Fibroblast of skin of back (primary cell): Measurements from ENCODE around the gene B9D2.
"Not testable (repeated sequence)": the region's sequence is repeated elsewhere in the genome, so short reads cannot be mapped to it uniquely, and the experiment has no call there.

Source experiments
- DNase-seq: peaks from one replicate; pipeline ENCODE4 v3.0.0-alpha.2; 2013

B9D2 gene

DNA sequence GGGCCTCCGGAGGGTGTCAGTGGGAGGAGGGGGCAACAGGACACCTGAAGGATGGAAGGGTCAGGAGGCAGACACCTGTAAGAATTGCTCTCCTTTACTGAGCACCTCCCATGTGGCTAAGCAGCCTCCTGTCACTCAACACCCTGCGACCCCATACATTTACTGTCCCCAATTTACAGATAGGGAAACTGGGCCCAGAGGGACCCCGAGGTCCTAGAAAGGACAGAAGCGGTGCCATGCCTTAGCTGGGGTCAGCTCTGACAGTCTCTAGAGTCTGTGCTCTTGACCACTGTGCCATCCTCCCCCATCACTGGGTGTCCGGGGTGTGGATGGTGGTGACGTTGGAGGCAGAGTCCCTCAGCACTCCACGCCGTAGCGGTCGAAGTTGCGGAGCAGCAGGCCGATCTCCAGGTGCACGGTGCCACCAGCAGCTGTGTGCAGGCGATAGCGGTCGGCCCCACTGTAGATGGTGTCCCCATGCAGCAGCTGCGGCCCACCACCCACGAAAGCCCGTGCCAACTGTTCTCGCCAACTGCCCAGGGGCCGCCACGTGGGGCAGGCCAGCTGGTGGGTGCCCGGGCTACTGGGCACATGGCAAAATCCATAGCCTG lies 9.5 kb downstream of the B9D2 start:
- DNase-seq: no peak

DNA sequence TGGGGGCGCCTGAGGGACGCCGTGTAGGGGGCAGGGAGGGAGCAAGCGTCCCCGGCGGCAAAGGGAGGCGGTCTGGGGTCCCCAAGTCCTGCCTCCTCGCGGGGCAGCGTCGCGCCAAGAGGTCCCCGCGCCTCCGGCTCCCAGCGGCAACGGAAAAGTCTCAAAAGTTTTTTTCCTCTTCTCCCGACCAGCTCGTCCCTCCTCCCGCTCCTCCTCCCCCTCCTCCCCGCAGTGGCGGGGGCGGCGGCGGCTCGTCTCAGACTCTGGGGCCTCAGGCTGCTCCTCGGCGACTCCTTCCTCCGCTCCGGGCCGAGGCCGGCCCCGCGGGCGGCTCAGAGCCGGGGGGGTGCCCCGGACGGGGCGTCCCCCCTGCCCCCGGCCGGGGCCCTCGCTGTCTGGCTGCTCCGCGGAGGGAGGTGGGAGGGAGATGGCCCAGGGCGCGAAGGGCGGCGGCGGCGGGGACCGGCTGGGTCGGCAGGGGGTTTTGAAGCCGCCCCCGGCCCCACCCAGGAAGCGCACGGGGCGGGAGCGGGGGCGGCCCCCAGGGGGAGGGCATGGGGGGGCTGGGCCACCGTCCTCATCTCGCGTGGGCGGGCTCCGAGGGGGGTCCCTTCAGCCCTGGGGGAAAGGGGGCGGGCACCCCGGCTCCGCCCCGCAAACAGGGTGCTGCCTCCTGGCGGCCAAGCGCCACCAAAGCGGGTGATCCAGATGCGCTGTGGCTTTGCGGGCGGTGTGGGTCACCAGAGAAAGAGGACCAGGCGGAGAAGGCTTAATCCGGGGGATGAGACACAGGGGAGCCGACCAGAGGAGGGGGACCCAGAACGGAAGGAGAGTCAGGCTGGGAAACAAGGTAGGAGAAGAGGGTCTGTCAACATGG lies 10.2 kb downstream of the B9D2 start, which contains the start of gene TGFB1:
TGFB1 (minus strand) TSS at position 457 of the 877 bp plus-strand sequence. CDS start 878 bp downstream, outside the sequence.
- DNase-seq: peak; percentile 91

- DNase-seq: peak; percentile 52
Measured at GRCh38 chr19:41352609-41353465, 11.1 kb downstream of the B9D2 start.

GRCh38 chr19:41352279-41352608 lies 11.7 kb downstream of the B9D2 start:
- DNase-seq: no peak

DNA sequence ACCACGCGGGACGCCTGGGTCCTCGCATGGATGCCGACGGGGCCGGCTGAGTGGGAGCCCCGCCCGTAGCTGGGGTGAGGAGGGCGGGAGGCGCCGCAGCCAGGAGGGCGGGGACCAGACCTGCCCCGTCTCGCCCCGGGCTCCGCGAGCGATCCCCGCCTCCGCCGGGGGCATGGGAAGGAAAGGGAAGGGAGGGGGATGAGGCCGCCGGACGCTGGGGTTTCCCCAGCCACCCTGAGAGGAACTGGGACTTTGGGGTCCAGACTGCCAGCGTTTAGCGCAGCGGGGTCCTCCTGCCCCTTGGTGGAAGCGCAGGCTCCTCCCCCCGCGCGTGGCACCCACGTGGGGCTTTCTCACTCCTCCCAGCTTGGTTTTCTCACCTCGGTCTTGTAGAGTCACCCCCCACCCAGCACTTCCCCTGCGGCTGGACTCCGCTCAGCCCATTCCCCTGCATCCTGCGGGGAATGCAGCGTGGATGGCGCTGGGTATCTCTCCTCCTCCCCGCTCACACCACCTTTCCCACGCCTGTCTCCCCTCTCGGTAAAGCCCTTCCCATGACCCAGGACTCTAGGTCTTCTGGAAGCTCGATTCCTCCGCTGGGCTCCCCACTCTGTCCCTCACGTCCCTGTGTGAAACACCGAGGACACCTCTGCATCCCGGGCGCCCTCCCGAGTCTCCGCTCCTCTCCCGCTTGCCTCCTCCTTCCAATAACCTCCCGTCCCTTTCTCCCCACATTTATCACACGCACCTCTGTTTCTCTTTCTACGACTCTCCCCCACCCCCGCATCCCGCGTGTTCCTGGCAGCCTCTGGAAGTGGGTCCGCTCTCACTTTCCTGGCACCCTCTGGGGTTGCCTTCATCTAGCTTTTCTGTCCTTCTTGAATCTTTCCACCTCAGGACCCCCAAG lies 12.4 kb downstream of the B9D2 start:
- DNase-seq: peak; percentile 61

DNA sequence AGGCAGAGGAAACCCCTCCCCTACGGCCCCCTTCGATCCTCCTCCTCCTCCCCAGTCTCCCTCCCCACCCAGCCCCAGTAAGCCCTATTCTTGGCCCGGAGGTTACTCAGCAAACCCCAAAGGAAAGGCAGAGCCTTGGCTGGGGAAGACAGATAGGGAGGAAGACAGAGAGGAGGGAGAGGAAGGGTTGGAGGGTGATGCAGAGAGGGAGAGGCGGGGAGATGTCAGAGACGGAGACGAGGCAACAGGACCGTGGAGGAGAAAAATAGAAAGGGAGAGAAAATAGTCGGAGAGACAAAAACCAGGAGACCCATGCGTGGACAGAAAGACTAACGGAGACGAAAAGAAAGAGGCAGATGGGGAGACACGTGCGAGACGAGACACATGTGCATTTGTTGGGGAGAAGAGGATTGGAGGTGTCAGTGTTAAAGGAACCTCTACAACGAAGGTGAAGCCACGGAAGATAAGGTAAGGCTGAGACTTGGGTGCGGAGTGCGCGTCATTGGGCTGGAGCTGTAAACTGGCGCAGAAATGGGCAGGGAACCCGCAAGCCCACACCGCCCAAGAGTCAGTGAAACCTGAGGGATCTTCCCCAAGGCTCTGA lies 13.1 kb downstream of the B9D2 start:
- DNase-seq: peak; percentile 49

DNA sequence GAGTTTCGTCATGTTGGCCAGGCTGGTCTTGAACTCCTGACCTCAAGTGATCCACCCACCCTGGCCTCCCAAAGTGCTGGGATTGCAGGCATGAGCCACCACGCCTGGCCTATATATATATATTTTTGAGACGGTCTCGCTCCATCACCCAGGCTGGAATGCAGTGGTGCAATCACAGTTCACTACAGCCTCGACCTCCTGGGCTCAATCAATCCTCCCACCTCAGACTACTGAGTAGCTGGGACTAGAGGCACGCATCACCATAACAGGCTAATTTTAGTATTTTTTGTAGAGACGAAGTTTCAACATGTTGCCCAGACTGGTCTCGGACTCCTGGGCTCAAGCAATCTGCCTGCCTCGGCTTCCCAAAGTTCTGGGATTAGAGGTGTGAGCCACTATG lies 17.0 kb downstream of the B9D2 start:
- DNase-seq: not testable (repeated sequence)

- DNase-seq: no peak
Measured at GRCh38 chr19:41344162-41344561, 19.8 kb downstream of the B9D2 start.

- DNase-seq: no peak
Measured at GRCh38 chr19:41341669-41342490, 22.1 kb downstream of the B9D2 start.

- DNase-seq: peak; percentile 94
Measured at GRCh38 chr19:41339936-41340335, 24.0 kb downstream of the B9D2 start.

DNA sequence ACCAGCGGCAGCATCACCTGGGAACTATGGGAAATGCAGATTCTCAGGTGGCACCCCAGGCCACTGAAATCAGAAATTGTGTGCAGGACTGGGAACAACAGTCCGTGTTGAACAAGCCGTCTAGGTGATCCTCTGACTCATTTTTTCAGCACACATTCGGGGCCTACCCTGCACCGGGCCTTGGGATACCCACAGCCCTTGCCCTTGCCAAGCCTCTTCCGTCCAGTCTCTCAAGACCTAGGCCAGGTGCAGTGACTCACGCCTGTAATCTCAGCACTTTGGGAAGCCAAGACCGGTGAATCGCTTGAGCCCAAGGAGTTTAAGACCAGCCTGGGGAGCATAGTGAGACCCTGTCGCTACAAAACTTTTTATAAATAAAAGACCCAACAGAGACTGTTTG lies 28.5 kb downstream of the B9D2 start:
- no peak for DNase-seq

DNA sequence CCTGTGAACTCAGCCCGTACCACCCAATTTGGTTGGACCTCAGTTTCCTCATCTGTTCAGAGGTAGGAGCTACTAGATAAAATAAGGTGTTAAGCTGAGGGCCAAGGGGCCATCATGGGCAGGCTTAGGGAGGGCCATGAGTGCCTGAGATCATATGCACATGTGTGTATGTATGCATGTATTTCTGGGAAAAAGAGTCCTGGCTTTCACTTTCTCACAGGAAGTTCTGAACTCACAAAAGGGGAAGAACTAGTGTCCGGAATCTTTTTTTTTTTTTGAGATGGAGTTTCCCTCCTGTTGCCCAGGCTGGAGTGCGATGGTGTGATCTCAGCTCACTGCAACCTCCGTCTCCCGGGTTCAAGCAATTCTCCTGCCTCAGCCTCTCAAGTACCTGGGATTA lies 29.2 kb downstream of the B9D2 start:
- no peak for DNase-seq

DNA sequence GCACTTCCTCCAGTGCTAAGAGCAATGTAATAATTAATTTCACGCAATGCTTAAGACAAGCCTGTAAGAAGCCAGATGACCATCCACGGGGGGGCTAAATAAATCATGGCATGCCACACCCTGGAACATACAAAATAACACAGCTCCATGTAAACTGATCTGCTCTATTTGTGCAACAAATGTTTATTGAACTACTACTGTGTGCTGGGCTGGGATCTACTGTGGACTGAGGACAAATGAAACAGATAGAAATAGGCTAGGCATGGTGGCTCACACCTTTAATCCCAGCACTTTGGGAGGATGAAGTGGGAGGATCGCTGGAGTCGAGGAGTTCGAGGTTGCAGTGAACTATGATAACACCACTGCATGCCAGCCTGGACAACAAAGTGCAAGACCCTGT lies 31.5 kb downstream of the B9D2 start:
- no peak for DNase-seq

DNA sequence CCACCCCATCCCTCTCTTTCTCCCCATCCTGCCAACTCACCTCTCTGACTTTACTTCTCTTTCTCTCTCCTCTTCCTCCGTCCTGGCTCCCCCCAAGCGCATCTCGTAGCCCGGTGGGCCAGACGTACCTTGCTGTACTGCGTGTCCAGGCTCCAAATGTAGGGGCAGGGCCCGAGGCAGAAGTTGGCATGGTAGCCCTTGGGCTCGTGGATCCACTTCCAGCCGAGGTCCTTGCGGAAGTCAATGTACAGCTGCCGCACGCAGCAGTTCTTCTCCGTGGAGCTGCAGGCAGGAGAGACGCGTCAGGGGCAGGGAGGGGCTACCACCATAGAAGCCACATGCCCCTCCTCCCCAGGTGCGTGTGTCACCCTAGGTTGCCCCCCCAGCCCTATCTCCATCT lies 31.9 kb downstream of the B9D2 start:
- no peak for DNase-seq

DNA sequence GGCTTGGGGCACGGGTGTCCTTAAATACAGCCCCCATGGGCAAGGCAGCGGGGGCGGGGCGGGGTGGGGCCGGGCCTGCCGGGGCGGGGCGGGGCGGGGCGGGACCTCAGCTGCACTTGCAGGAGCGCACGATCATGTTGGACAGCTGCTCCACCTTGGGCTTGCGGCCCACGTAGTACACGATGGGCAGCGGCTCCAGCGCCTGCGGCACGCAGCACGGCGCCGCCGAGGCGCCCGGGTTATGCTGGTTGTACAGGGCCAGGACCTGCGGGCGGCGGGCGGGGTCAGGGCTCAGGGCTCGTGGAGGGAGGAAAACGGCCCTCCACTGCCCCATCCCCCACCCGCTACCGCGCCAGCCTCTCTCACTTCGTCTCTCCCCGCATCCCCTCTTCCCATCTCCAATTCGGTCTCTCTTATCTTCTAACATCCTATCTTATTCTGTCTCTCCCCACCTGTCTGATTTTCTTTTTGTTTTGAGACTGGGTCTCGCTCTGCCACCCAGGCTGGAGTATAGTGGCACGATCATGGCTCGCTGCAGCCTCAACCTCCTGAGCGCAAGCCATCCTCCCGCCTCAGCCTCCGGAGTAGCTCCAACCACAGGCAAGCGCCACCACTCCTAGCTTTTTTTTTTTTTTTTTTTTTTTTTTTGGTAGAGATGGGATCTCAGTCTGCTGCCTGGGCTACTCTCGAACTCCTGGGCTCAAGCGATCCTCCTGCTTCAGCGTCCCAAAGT lies 32.8 kb downstream of the B9D2 start:
- no peak for DNase-seq

DNA sequence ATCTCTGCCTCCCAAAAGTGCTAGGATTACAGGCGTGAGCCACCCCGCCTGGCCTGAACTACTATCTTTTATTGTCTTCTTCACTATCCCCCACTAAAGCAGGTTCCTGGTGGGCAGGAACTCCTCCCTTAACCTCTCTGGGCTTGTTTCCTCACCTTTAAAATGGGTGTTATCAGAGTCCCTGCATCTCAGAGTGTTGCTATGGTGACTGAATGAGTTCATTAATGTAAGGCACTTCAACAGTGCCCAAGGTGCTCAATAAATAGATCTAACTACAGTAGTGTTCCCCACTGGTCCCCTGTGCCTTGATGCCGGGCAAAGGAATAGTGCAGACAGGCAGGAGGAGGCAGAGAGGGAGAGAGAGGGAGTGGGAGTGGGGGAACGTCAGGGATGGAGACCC lies 33.5 kb downstream of the B9D2 start:
- DNase-seq: no peak

- no peak for DNase-seq
Measured at GRCh38 chr19:41328842-41329225, 35.1 kb downstream of the B9D2 start.

- peak; percentile 47 for DNase-seq
Measured at GRCh38 chr19:41328157-41328841, 35.6 kb downstream of the B9D2 start.

DNA sequence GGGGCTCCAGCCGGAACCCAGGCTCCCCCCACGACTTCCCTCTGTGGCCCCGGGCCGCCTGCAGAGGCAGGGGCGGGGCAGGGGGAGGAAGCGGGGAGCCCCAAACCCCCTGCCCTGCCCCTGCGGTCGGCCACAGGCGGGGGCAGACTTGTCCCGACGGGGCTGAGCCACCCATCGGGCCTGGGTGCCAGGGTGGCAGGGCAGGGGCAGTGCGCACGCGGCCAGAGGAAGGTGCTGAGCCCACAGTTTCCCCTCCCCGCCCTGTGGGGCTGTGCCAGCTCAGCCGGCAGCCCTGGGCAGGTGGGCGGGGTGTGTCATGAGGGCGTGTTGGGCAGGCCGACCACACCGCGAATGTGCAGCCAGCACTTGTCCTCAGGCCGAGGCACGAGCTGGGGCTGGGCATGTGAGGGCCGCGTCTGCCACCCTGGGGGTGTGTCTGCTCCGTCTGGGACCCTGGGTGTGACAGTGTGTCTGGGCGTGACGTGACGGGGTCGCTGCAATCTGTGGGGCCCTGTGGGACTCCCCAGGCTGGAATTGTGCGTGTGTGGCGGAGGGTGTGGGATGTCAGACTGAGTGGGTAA lies 36.3 kb downstream of the B9D2 start:
- peak; percentile 50 for DNase-seq
